ENCODE results near the gene THOC1.
A peak's percentile ranks its signal among the peaks of the same experiment; 100 is the strongest.
"Not testable (repeated sequence)": the region's sequence is repeated elsewhere in the genome, so short reads cannot be mapped to it uniquely, and the experiment has no call there.

THOC1 gene, protein sequence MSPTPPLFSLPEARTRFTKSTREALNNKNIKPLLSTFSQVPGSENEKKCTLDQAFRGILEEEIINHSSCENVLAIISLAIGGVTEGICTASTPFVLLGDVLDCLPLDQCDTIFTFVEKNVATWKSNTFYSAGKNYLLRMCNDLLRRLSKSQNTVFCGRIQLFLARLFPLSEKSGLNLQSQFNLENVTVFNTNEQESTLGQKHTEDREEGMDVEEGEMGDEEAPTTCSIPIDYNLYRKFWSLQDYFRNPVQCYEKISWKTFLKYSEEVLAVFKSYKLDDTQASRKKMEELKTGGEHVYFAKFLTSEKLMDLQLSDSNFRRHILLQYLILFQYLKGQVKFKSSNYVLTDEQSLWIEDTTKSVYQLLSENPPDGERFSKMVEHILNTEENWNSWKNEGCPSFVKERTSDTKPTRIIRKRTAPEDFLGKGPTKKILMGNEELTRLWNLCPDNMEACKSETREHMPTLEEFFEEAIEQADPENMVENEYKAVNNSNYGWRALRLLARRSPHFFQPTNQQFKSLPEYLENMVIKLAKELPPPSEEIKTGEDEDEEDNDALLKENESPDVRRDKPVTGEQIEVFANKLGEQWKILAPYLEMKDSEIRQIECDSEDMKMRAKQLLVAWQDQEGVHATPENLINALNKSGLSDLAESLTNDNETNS

DNA sequence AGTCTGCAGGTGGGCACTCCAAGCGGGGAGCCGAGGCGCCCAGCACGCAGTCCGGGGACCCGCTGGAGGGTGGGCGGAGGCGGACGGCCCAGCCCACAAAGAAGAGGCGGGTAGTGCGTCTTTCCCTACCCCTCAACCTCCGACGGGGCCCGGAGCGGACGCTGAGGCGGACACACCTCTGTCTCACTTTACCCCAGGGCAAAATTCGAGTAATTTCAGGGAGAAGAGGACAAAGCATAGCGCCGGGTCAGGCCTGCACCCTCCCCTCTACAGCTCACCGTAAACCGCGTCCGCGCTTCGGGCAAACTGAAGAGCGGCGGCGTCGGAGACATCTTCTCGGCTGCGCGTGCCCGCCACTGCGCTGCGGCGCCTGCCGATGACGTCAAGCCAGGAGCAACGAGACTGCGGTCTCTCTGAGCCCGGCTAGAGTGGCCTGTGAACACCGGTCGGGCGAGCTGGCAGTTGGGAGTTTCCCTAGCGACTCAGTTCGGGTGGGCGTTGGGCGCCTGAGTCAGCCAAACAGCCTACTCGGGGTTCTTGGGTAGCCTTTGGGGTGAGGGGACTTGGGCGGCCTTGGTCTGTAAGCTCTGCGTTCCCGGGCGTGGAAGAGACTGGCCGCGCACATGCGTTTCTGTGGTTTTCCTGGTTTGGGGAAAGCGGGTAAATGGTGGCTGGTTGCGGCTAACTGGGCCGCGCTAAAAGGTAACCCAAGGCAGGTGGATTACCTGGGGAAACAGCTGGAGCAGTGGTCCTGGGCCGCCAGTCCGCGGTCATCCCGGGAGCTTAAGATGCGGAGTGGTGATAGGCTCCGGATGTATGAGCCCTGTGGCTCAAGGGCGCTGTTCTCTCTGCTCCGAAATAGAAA, at the start of gene THOC1:
THOC1 (minus strand) TSS at position 360 of the 865 bp plus-strand sequence; CDS start at position 332, 28 bp downstream.
- DNase-seq (ENCODE audit: low read depth): peak; percentile 96

GRCh38 chr18:317618-318017, 49.8 kb upstream of the THOC1 start:
- TF ChIP-seq, protein P1, sequence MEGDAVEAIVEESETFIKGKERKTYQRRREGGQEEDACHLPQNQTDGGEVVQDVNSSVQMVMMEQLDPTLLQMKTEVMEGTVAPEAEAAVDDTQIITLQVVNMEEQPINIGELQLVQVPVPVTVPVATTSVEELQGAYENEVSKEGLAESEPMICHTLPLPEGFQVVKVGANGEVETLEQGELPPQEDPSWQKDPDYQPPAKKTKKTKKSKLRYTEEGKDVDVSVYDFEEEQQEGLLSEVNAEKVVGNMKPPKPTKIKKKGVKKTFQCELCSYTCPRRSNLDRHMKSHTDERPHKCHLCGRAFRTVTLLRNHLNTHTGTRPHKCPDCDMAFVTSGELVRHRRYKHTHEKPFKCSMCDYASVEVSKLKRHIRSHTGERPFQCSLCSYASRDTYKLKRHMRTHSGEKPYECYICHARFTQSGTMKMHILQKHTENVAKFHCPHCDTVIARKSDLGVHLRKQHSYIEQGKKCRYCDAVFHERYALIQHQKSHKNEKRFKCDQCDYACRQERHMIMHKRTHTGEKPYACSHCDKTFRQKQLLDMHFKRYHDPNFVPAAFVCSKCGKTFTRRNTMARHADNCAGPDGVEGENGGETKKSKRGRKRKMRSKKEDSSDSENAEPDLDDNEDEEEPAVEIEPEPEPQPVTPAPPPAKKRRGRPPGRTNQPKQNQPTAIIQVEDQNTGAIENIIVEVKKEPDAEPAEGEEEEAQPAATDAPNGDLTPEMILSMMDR (IDR thresholded peaks at IDR 0.05; ENCODE audit: insufficient read depth, low read depth, low read length, missing control alignments): no peak
- no peak overlapping the region for H3K4me3 ChIP-seq (ENCODE audit: low read length)
- DNase-seq (ENCODE audit: low read depth): no peak

More for the DNA sequence above, at the start of gene THOC1:
- H3K4me3 ChIP-seq (ENCODE audit: low read length): peak within 1 kb of the TSS; percentile 95
- TF ChIP-seq, protein P1 (IDR thresholded peaks at IDR 0.05; ENCODE audit: insufficient read depth, low read depth, low read length, missing control alignments): no peak

DNA sequence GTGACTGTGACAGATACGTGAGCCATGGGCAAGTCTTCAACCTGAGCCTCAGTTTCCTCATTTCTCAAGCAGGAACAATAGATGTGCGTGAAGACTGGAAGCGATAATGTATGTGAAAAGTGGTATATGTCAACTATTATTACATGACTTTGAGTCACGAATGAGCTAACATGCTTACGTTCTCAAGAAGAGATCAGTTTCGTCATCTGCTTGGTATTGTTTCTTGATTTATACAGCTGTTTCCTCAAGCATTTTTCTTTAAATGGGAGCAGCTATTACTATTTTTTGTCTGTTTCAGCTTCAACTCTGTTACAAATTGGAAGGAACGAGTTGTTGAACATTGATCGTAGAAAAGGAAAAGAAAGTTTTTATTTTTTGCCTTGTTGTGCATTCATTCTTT, 48.5 kb upstream of the THOC1 start:
- DNase-seq (ENCODE audit: low read depth): no peak
- H3K4me3 ChIP-seq (ENCODE audit: low read length): no peak overlapping the region
- TF ChIP-seq, protein P1 (IDR thresholded peaks at IDR 0.05; ENCODE audit: insufficient read depth, low read depth, low read length, missing control alignments): no peak

DNA sequence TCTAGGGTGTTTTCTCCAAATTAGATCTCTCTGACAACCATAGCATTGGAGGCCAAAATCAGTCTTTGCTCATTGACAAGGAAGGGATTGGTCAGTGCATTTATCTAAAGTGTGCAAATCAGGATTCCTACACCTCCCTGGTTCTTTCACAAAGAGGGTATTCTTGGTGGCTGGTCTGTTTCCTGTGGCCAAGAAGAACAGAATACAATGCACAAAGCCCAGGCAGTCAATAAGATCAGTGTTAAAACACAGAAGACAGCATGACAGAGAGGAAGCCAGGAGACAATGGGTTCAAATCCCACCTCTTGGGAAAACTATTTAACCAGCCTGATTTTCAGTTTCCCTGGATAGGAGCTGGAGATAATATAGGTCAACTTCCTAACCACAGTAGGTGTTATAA, 46.1 kb upstream of the THOC1 start:
- TF ChIP-seq, protein P1 (IDR thresholded peaks at IDR 0.05; ENCODE audit: insufficient read depth, low read depth, low read length, missing control alignments): no peak
- DNase-seq (ENCODE audit: low read depth): no peak
- no peak overlapping the region for H3K4me3 ChIP-seq (ENCODE audit: low read length)

DNA sequence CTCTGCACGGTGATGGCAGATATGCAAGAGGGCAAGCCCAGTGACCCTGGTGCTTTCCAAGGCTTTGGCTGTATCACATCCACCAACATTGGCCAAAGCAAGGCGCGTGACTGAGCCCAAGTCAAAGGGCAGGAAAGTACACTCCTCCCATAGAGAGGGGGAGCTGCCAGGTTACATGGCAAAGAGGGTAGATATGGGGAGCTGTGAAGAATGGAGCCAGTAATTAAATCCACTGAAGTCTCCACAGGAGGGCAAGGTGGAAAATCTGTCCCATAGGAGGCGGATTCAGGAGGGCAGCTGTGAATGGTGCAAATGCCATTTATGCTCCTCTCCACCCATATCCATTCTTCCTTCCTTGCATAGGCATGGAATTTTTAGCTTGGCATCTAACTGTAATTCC, 44.6 kb upstream of the THOC1 start:
- no peak for DNase-seq (ENCODE audit: low read depth)
- H3K4me3 ChIP-seq (ENCODE audit: low read length): no peak overlapping the region
- TF ChIP-seq, protein P1 (IDR thresholded peaks at IDR 0.05; ENCODE audit: insufficient read depth, low read depth, low read length, missing control alignments): no peak

GRCh38 chr18:310042-310441, 42.2 kb upstream of the THOC1 start:
- DNase-seq (ENCODE audit: low read depth): no peak
- no peak overlapping the region for H3K4me3 ChIP-seq (ENCODE audit: low read length)
- TF ChIP-seq, protein P1 (IDR thresholded peaks at IDR 0.05; ENCODE audit: insufficient read depth, low read depth, low read length, missing control alignments): no peak

DNA sequence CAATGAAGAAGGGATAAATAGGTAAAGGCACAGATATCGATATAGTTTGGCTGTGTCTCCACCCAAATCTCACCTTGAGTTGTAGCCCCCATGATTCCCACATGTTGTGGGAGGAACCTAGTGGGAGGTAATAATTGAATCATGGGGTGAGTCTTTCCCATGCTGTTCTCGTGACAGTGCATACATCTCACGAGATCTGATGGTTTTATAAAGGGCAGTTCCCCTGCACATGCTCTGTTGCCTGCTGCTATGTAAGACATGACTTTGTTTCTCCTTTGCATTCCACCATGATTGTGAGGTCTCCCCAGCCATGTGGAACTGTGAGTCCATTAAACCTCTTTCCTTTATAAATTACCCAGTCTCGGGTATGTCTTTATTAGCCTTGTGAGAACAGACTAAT, 40.2 kb upstream of the THOC1 start:
- not testable (repeated sequence) for H3K4me3 ChIP-seq (ENCODE audit: low read length)

More for the DNA sequence above, 40.2 kb upstream of the THOC1 start:
- DNase-seq (ENCODE audit: low read depth): not testable (repeated sequence)
